Measurements from ENCODE around the gene RPTOR. TPM values are rescaled to one million over a fixed set of nuclear protein-coding genes. Genes with fewer than 3 reads are reported as not detected.

The RPTOR gene
- total RNA-seq, 3 donors from 2014 or later, result 76.1 to 98.3 (median 89.5) TPM

- ATAC-seq (no peak), DNase-seq (no peak)
- H3K4me1 Mint-ChIP-seq (ENCODE audit: low read depth), result peaks cover 59% of the 10 kb centered on the region
- H3K9me3 Mint-ChIP-seq, result no peaks in the 10 kb centered on the region
- H3K4me3 Mint-ChIP-seq, result peak overlapping the region; percentile 76
- no peaks in the 10 kb centered on the region for H3K27me3 Mint-ChIP-seq (ENCODE audit: low read depth)
- peaks cover 41% of the 10 kb centered on the region for H3K36me3 Mint-ChIP-seq (ENCODE audit: insufficient read depth)
These were observed 345.7 kb downstream of the RPTOR start for GRCh38 chr17:80890196-80890920.

- peak overlapping the region; percentile 76 for H3K4me3 Mint-ChIP-seq
- no peaks in the 10 kb centered on the region for H3K27me3 Mint-ChIP-seq (ENCODE audit: low read depth)
- H3K4me1 Mint-ChIP-seq (ENCODE audit: low read depth), result peaks cover 65% of the 10 kb centered on the region
- H3K36me3 Mint-ChIP-seq (ENCODE audit: insufficient read depth), result peaks cover 43% of the 10 kb centered on the region
- no peak for DNase-seq
- no peak for ATAC-seq
- H3K9me3 Mint-ChIP-seq, result no peaks in the 10 kb centered on the region
These were observed 346.3 kb downstream of the RPTOR start for GRCh38 chr17:80890921-80891396.

GRCh38 chr17:80891397-80892018 lies 346.9 kb downstream of the RPTOR start:
- DNase-seq (peak; percentile 66), ATAC-seq (peak; percentile 75 to 76)
- Mint-ChIP-seq H3K27me3 (ENCODE audit: low read depth) (no peaks in the 10 kb centered on the region), H3K4me1 (ENCODE audit: low read depth) (peaks cover 66% of the 10 kb centered on the region), H3K9me3 (no peaks in the 10 kb centered on the region), H3K4me3 (peak overlapping the region; percentile 76), H3K36me3 (ENCODE audit: insufficient read depth) (peaks cover 40% of the 10 kb centered on the region)

- peak; percentile 78 for DNase-seq
- Mint-ChIP-seq H3K9me3 (no peaks in the 10 kb centered on the region), H3K4me1 (ENCODE audit: low read depth) (peaks cover 67% of the 10 kb centered on the region), H3K27me3 (ENCODE audit: low read depth) (no peaks in the 10 kb centered on the region), H3K36me3 (ENCODE audit: insufficient read depth) (peaks cover 37% of the 10 kb centered on the region), H3K4me3 (peak overlapping the region; percentile 76)
- ATAC-seq, result peak; percentile 80 to 85
These were observed 347.6 kb downstream of the RPTOR start for GRCh38 chr17:80892019-80892855.

- H3K36me3 Mint-ChIP-seq (ENCODE audit: insufficient read depth), result peaks cover 43% of the 10 kb centered on the region
These were observed 348.4 kb downstream of the RPTOR start for GRCh38 chr17:80892900-80893603.

GRCh38 chr17:80893604-80894438 lies 349.2 kb downstream of the RPTOR start:
- no peaks in the 10 kb centered on the region for H3K9me3 Mint-ChIP-seq
- H3K27me3 Mint-ChIP-seq (ENCODE audit: low read depth), result no peaks in the 10 kb centered on the region
- peaks cover 74% of the 10 kb centered on the region for H3K4me1 Mint-ChIP-seq (ENCODE audit: low read depth)
- ATAC-seq (no peak), DNase-seq (no peak)
- H3K36me3 Mint-ChIP-seq (ENCODE audit: insufficient read depth), result peaks cover 44% of the 10 kb centered on the region
- H3K4me3 Mint-ChIP-seq, result peak overlapping the region; percentile 76

More at GRCh38 chr17:80892900-80893603, 348.4 kb downstream of the RPTOR start:
- peaks cover 69% of the 10 kb centered on the region for H3K4me1 Mint-ChIP-seq (ENCODE audit: low read depth)
- peak; percentile 42 for DNase-seq
- H3K27me3 Mint-ChIP-seq (ENCODE audit: low read depth), result no peaks in the 10 kb centered on the region
- no peaks in the 10 kb centered on the region for H3K9me3 Mint-ChIP-seq
- peak; percentile 13 to 21 for ATAC-seq
- H3K4me3 Mint-ChIP-seq, result peak overlapping the region; percentile 76

- peaks cover 40% of the 10 kb centered on the region for H3K36me3 Mint-ChIP-seq (ENCODE audit: insufficient read depth)
- peak overlapping the region; percentile 51 for H3K4me3 Mint-ChIP-seq
These were observed 349.7 kb downstream of the RPTOR start for GRCh38 chr17:80894439-80894721.

GRCh38 chr17:80894726-80895125 lies 350.1 kb downstream of the RPTOR start:
- Mint-ChIP-seq H3K9me3 (no peaks in the 10 kb centered on the region), H3K27me3 (ENCODE audit: low read depth) (no peaks in the 10 kb centered on the region), H3K36me3 (ENCODE audit: insufficient read depth) (peaks cover 40% of the 10 kb centered on the region), H3K4me3 (peak overlapping the region; percentile 51), H3K4me1 (ENCODE audit: low read depth) (peaks cover 70% of the 10 kb centered on the region)
- ATAC-seq (no peak), DNase-seq (no peak)

More at GRCh38 chr17:80894439-80894721, 349.7 kb downstream of the RPTOR start:
- peaks cover 71% of the 10 kb centered on the region for H3K4me1 Mint-ChIP-seq (ENCODE audit: low read depth)
- no peak for DNase-seq
- H3K27me3 Mint-ChIP-seq (ENCODE audit: low read depth), result no peaks in the 10 kb centered on the region
- no peaks in the 10 kb centered on the region for H3K9me3 Mint-ChIP-seq
- no peak for ATAC-seq

- ATAC-seq, result no peak
- Mint-ChIP-seq H3K4me3 (no peak overlapping the region), H3K27me3 (ENCODE audit: low read depth) (no peaks in the 10 kb centered on the region), H3K9me3 (no peaks in the 10 kb centered on the region), H3K36me3 (ENCODE audit: insufficient read depth) (peaks cover 40% of the 10 kb centered on the region), H3K4me1 (ENCODE audit: low read depth) (peaks cover 69% of the 10 kb centered on the region)
- DNase-seq, result no peak
These were observed 350.7 kb downstream of the RPTOR start for GRCh38 chr17:80895366-80895765.

GRCh38 chr17:80898716-80899115 lies 354.1 kb downstream of the RPTOR start:
- H3K36me3 Mint-ChIP-seq (ENCODE audit: insufficient read depth), result peaks cover 46% of the 10 kb centered on the region
- no peak for DNase-seq
- no peaks in the 10 kb centered on the region for H3K9me3 Mint-ChIP-seq
- no peak overlapping the region for H3K4me3 Mint-ChIP-seq
- H3K27me3 Mint-ChIP-seq (ENCODE audit: low read depth), result no peaks in the 10 kb centered on the region
- ATAC-seq, result no peak
- H3K4me1 Mint-ChIP-seq (ENCODE audit: low read depth), result peaks cover 54% of the 10 kb centered on the region

GRCh38 chr17:80899402-80900268 lies 355.0 kb downstream of the RPTOR start:
- Mint-ChIP-seq H3K4me1 (ENCODE audit: low read depth) (peaks cover 47% of the 10 kb centered on the region), H3K36me3 (ENCODE audit: insufficient read depth) (peaks cover 46% of the 10 kb centered on the region), H3K9me3 (no peaks in the 10 kb centered on the region), H3K4me3 (no peak overlapping the region), H3K27me3 (ENCODE audit: low read depth) (no peaks in the 10 kb centered on the region)
- ATAC-seq (peak; percentile 79 to 87), DNase-seq (peak; percentile 77)

GRCh38 chr17:80901319-80901718 lies 356.7 kb downstream of the RPTOR start:
- peaks cover 34% of the 10 kb centered on the region for H3K4me1 Mint-ChIP-seq (ENCODE audit: low read depth)
- H3K36me3 Mint-ChIP-seq (ENCODE audit: insufficient read depth), result peaks cover 36% of the 10 kb centered on the region
- H3K27me3 Mint-ChIP-seq (ENCODE audit: low read depth), result no peaks in the 10 kb centered on the region
- no peaks in the 10 kb centered on the region for H3K9me3 Mint-ChIP-seq
- DNase-seq (no peak), ATAC-seq (no peak)
- H3K4me3 Mint-ChIP-seq, result no peak overlapping the region

All from activated T-cell treated with anti-CD3 and anti-CD28 coated beads, Interleukin-2, amount 50 U/mL, for 4 hours (primary cell).